ENCODE data around the gene PDE4D. TPM values are rescaled to one million over a fixed set of nuclear protein-coding genes. Genes with fewer than 3 reads are reported as not detected.

The PDE4D gene
- total RNA-seq, 4 donors from 2014 or later, result 6.7 to 21.0 (median 15.0) TPM

DNA sequence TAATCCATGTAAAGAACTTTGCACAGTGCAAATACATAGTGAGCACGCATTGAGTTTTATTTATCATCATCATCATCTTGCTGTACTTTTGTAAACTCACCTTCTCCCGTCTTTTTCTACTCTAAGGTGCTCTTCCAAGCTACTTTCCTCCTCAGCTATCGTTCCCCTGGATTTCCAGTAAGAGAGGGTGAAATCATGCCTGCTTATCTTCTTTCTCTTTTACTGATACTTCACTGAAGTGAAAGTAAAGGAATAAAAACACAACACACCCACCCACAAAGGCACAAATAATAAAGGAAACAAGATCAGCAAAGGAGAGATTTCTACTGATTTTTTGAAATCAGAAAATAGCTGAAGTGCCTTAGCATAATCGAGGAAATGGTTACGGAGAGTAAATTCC is 800.8 kb downstream of the PDE4D start:
- WGBS, 2 donors, result 64 to 83% methylated on average over 5 of the region's 5 CpGs
- H3K4me3 ChIP-seq (ENCODE audit: low read depth, poor library complexity, severe bottlenecking), result no peak overlapping the region
- TF ChIP-seq POLR2A (IDR thresholded peaks at IDR 0.05), result no peak
- TF ChIP-seq, protein P1, sequence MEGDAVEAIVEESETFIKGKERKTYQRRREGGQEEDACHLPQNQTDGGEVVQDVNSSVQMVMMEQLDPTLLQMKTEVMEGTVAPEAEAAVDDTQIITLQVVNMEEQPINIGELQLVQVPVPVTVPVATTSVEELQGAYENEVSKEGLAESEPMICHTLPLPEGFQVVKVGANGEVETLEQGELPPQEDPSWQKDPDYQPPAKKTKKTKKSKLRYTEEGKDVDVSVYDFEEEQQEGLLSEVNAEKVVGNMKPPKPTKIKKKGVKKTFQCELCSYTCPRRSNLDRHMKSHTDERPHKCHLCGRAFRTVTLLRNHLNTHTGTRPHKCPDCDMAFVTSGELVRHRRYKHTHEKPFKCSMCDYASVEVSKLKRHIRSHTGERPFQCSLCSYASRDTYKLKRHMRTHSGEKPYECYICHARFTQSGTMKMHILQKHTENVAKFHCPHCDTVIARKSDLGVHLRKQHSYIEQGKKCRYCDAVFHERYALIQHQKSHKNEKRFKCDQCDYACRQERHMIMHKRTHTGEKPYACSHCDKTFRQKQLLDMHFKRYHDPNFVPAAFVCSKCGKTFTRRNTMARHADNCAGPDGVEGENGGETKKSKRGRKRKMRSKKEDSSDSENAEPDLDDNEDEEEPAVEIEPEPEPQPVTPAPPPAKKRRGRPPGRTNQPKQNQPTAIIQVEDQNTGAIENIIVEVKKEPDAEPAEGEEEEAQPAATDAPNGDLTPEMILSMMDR (IDR thresholded peaks at IDR 0.05), result no peak
- DNase-seq (ENCODE audit: low spot score in 2 of 2), result no peak
- intact Hi-C loops (cut with DNase I; ENCODE audit: low total_unique reads), result no loop called here

- no peak overlapping the region for H3K4me3 ChIP-seq (ENCODE audit: low read depth, poor library complexity, severe bottlenecking)
- TF ChIP-seq POLR2A (IDR thresholded peaks at IDR 0.05), result no peak
- TF ChIP-seq, protein P1 (IDR thresholded peaks at IDR 0.05), result no peak
- intact Hi-C loops (cut with DNase I; ENCODE audit: low total_unique reads), result no loop called here
- 38 to 49% methylated on average over 1 of the region's 1 CpG for WGBS, 2 donors
- DNase-seq (ENCODE audit: low spot score in 2 of 2), result no peak
Observed at GRCh38 chr5:59091965-59092364, 801.6 kb downstream of the PDE4D start.

DNA sequence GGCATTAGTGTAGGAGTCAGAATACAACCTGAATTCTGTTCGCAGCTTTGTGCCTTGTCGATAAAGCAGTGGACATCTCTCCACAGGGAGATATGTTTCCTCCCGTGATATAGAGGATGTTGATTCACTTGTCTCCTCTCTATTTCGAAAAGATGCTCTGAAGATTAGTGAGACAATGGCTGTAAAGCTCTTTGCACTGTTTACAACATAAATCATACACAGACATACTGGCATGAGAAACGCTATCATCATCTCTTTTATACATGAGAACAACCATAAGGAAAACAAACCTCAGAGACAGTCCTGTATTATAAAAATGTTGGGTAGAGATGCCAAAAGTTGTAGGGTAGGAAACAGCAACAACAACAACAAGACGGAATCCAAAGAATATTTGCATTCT is 803.2 kb downstream of the PDE4D start:
- no peak overlapping the region for H3K4me3 ChIP-seq (ENCODE audit: low read depth, poor library complexity, severe bottlenecking)
- WGBS, 2 donors, result 89 to 93% methylated on average over 6 of the region's 6 CpGs
- intact Hi-C loops (cut with DNase I; ENCODE audit: low total_unique reads), result no loop called here
- DNase-seq (ENCODE audit: low spot score in 2 of 2), result no peak
- TF ChIP-seq POLR2A (IDR thresholded peaks at IDR 0.05), result no peak
- TF ChIP-seq, protein P1 (IDR thresholded peaks at IDR 0.05), result no peak

GRCh38 chr5:59089767-59090166 is 803.8 kb downstream of the PDE4D start:
- WGBS, 2 donors, result 75 to 77% methylated on average over 3 of the region's 3 CpGs
- H3K4me3 ChIP-seq (ENCODE audit: low read depth, poor library complexity, severe bottlenecking), result no peak overlapping the region
- TF ChIP-seq, protein P1 (IDR thresholded peaks at IDR 0.05), result no peak
- no peak for TF ChIP-seq POLR2A (IDR thresholded peaks at IDR 0.05)
- intact Hi-C loops (cut with DNase I; ENCODE audit: low total_unique reads), result no loop called here
- DNase-seq (ENCODE audit: low spot score in 2 of 2), result no peak

DNA sequence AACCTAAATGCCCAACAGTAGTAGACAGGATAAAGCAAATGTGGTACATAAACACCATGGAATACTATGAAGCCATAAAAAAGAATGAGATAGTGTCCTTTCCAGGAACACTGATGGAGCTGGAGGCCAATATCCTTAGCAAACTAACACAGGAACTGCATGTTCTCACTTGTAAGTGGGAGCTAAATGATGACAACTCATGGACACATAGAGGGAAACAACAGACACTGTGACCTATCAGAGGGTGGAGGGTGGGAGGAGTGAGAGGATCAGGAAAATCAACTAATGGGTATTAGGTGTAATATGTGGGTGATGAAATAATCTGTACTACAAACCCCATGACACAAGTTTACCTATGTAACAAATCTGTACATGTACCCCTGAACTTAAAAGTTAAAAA is 805.0 kb downstream of the PDE4D start:
- DNase-seq (ENCODE audit: low spot score in 2 of 2), result no peak
- no peak overlapping the region for H3K4me3 ChIP-seq (ENCODE audit: low read depth, poor library complexity, severe bottlenecking)
- intact Hi-C loops (cut with DNase I; ENCODE audit: low total_unique reads), result no loop called here
- no peak for TF ChIP-seq POLR2A (IDR thresholded peaks at IDR 0.05)
- TF ChIP-seq, protein P1 (IDR thresholded peaks at IDR 0.05), result no peak

DNA sequence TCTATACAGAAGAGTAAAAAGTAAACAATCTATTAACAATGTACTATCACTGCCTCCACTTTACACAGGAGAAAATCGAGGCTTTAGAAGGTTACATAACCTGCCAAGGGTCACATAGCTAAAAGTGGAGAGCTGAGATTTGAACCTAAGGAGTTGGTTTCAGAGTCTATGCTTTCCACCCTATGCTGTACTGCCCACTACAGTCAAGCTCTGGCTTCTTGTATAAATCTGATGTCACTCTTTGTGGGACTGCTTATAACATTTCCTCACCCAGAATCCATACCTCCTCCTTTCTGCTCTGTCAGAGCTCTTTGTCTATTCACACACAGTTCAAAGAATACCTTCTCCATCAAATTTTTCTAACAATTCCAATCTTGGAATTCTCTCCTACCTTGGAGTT is 807.5 kb downstream of the PDE4D start:
- no peak overlapping the region for H3K4me3 ChIP-seq (ENCODE audit: low read depth, poor library complexity, severe bottlenecking)
- DNase-seq (ENCODE audit: low spot score in 2 of 2), result no peak
- no peak for TF ChIP-seq POLR2A (IDR thresholded peaks at IDR 0.05)
- TF ChIP-seq, protein P1 (IDR thresholded peaks at IDR 0.05), result no peak
- WGBS, 2 donors, result 81 to 96% methylated on average over 1 of the region's 1 CpG
- intact Hi-C loops (cut with DNase I; ENCODE audit: low total_unique reads), result no loop called here
